ENCODE results near the gene DIDO1.
"Not testable (repeated sequence)": the region's sequence is repeated elsewhere in the genome, so short reads cannot be mapped to it uniquely, and the experiment has no call there.

DIDO1 gene

DNA sequence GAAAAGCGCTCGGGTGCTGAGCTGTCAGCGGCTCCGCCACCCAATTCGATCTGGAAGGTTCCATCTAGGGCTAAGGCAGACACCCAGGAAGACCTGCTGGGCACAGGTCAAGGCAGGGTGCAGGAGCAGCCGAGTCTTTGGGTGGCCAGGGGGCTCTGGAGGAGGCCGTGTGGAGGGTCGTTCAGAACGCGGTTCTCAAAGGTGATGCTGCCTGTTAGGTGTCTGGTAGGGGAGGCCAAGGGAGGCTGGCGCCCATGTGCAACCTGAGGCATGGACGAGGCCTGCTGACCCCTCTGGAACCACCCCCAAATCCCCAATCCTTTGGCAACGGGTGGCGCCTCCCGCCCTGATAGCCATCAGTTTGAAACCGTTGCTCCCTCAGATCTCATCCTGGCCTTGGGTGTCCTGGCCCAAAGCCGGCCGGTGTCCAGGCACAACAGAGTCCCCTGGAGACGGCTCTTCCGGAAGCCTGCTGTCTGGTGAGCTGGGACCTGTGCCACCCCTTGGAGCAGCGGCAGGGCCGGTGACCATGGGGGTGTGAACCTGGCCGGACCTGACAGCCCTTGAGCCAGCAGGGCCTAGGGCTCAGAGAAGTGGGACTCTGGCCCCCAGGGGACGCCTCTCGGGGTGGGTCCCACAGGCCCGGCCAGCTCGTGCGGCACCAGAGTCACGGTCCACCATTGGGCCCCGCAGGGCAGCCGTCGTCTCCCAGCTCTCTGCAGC lies 36.7 kb upstream of the DIDO1 start:
- no peak for DNase-seq (ENCODE audit: low read depth in 3 of 3, low spot score in 1 of 3)

DNA sequence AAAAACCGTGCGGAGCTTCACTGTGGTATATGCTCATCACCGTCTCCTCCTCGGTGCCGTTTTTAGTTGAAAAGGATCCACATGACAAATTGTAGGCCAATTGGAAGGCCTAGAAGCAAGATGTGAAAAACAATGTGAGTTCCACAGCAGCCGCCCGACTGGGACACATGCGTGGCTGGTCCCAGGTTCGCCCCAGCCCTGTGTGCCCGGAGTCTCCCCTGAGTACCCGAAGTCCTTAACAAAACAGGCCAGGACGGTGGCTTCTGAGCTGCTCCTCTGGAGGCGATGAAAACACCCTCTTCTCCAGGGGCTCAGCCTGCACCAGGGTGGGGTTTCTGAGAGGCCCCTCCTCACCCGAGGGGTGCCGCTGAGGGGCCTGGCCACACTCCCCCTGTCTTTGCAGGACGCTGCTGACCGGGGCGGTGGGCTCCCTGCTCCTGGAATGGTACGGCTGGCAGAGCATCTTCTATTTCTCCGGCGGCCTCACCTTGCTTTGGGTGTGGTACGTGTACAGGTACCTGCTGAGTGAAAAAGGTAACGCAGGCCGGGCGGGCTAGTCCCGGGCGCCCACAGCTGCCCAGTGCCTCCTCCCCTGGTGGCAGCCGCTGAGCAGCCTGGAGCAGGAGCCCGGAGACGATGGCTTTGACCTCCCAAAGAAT lies 36.0 kb upstream of the DIDO1 start:
- no peak for DNase-seq (ENCODE audit: low read depth in 3 of 3, low spot score in 1 of 3)

DNA sequence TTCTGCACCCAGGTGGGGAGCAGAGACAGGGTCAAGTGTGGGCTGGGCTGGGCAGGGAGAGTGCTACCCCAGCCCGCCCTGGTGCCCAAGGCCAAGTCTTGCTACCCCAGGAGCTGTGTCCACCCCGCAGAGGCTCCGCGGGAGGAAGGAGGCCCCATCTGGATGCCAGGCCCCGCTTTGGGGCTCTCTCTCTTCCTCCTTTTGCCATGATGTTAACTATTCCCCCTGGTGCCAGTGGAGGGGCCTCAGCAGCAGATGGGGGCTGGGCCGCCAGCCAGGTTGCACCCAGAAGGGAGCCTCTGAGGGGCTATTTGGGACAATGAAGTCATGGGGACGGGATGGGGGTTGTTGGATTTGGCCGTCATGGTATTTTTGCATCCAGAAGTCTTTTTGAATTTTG lies 35.5 kb upstream of the DIDO1 start:
- DNase-seq (ENCODE audit: low read depth in 3 of 3, low spot score in 1 of 3): no peak

DNA sequence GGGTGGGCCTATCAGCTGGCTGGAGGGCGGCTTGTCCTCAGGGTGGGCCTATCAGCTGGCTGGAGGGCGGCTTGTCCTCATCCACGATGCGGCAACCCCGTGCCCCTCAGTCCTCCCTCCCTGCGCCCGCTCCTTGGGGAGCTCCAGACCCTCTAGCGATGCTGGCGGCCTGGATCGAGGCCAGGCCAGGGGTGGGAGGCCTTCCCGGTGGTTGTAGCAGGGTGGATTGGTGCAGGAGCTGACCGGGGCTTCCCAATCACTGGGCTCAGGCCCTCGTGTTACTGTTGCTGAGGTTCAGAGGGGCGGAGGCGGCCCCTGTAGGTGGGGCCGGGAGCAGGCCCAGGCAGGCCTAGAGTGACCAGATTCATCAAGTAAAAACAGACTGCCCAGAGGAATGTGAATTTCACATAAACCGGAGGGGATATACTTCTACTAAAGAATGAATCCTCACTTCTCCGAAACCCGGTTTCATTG lies 35.0 kb upstream of the DIDO1 start:
- no peak for DNase-seq (ENCODE audit: low read depth in 3 of 3, low spot score in 1 of 3)

DNA sequence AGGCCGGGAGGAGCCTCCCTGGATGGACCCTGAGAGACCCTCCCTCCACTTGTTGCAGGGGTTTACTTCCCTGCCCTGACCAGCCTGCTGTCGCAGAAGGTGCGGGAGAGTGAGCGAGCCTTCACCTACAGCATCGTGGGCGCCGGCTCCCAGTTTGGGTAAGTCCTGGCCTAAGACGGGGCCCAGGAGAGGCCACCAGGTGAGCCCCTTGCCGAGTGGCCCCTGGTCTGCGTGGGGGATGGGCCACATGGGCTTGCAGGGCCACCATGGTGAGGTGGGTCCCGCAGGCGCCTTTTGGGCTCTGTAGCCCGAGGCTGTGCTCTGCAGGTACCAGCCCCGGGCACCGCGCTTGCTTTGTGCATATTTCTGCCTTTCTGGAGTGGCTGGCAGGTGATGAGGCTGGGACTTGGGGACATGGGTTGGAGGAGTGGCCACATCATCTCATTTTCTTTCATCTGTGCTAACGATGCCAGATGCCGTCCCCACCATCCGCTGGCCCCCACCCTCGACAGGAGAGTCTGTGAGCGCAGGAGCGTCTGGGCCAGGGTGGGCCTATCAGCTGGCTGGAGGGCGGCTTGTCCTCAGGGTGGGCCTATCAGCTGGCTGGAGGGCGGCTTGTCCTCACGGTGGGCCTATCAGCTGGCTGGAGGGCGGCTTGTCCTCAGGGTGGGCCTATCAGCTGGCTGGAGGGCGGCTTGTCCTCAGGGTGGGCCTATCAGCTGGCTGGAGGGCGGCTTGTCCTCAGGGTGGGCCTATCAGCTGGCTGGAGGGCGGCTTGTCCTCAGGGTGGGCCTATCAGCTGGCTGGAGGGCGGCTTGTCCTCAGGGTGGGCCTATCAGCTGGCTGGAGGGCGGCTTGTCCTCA lies 34.4 kb upstream of the DIDO1 start:
- not testable (repeated sequence) for DNase-seq (ENCODE audit: low read depth in 3 of 3, low spot score in 1 of 3)

DNA sequence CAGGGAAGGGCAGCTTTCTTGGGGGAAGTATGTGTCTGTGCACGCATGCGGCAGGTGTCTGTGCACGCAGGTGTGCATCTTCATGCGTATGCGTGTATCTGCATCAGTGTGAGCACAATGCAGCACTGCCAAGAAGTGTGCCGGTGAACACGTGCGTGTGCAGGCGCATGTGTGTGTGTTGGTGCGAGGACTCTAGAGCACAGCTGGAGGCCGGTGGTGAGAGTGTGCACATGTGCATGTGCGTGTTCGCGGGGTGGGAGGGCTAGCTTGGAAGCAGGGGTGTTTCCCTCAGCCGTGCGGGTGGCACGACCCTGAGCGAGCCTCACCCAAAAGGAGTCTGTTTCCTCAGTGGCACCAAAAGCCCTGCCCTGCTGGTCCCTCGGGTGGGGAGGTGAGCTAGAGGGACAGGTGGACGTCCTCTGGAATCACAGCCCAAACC lies 33.7 kb upstream of the DIDO1 start:
- DNase-seq (ENCODE audit: low read depth in 3 of 3, low spot score in 1 of 3): no peak

DNA sequence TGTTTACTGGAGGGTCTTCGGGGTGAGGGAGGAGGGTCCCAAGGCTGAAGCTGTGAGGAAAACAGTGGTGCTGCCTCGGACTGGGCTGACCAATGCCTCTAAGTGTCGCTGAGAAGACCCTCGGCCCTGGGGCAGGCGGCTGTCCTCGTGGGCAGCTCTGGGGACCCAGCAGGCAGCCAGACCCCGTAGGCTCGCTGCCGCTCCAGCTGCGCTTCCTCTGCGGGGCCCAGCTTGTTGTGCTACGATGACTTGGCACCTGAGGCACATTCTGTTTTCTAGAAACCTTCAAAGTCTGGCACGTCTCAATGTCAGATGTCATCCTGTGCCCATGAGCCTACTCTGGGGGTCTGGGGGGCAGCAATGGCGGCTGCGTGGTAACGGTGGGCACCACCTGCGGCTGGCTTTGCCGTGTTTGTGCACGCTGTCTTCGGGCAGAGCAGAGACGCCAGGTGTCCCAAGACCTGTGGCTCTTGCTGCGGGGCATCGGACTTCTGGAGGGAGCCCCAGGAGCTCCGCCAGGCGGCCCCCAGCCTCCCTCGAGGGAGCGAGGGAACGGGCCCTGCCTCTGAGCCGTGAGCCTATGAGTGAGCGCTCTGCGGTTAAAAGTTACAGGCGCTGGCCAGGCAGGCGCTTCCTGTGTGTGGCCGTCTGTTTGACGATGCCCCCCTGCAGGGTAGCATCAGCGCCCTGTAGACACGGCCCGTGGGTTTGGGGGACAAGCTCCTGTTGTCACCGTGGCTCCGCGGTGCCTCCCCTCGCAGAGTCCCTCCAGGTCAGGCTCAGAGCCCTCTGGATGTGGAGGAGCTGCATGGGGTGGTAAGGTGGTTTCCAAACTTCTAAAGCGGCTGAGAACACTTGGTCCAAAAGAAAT lies 33.0 kb upstream of the DIDO1 start:
- no peak for DNase-seq (ENCODE audit: low read depth in 3 of 3, low spot score in 1 of 3)

DNA sequence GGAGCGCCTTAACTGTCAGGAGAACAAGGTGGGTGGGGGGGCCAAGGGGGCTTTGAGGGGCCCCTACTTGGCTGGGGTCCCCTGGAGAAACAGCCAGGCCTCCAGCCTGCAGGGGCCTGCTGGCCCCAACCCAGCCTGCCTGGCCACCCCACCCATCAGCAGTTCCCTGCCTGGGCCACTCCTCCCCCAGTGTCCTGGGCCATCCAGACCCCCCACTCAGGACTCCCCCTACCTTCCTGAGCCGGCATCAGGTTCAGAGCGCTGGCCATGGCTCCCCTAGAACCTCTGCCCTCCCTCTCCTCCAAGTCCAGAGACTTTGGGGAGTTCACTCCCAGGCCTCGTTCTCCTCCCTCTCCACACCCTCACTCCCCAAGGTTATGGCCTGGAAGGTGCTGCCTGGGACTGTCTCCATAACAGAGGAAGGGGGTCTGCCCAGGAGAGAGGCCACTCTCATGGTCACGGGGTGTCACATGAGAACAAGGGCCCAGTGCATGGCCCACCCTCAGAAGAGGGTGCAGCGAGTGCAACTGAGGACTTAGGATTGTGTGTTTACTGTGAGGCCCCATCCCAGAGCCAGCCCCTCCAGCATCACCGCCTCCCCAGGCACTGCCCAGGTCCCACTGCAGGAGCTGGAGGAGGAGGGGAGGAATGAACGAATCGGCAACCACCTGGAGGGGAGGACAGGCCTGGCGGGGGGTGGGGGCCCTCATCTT lies 32.2 kb upstream of the DIDO1 start:
- DNase-seq (ENCODE audit: low read depth in 3 of 3, low spot score in 1 of 3): no peak

DNA sequence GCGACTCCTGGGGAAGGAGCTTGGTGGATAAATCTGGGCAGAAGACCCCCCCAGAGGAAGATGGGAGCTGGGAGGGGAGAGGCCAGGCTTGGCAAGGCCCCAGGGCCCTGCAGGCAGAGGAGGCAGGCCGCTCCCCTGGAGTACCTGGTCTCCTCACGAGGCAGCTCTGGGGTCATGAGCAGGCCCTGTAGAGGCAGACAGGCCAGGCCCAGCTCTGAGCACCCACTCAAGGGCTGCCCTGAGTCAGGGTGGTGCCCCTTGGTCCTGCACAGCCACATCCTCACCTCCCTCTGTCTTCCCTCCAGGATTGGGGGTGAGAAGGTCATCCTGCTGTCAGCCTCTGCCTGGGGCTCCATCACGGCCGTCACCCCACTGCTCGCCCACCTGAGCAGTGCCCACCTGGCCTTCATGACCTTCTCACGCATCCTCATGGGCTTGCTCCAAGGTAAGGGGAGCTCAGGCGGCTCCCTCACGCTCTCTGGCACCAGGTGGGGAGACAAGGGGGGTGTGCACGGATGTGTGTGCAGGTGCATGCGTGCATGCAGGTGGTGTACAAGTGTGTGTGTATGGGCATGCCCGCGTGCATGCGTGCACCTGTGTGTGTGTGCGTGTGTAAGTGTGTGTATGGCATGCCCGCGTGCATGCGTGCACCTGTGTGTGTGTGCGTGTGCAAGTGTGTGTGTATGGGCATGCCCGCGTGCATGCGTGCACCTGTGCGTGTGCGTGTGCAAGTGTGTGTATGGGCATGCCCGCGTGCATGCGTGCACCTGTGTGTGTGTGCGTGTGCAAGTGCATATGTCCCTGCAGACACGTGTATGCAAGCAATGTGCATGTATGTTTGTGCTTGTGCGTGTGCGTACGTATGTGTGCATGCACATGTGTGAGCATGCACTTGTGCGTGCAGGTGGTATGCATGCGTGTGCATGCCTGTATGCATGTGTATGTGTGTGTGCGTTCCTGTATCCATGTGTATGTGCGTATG lies 31.1 kb upstream of the DIDO1 start:
- no peak for DNase-seq (ENCODE audit: low read depth in 3 of 3, low spot score in 1 of 3)

DNA sequence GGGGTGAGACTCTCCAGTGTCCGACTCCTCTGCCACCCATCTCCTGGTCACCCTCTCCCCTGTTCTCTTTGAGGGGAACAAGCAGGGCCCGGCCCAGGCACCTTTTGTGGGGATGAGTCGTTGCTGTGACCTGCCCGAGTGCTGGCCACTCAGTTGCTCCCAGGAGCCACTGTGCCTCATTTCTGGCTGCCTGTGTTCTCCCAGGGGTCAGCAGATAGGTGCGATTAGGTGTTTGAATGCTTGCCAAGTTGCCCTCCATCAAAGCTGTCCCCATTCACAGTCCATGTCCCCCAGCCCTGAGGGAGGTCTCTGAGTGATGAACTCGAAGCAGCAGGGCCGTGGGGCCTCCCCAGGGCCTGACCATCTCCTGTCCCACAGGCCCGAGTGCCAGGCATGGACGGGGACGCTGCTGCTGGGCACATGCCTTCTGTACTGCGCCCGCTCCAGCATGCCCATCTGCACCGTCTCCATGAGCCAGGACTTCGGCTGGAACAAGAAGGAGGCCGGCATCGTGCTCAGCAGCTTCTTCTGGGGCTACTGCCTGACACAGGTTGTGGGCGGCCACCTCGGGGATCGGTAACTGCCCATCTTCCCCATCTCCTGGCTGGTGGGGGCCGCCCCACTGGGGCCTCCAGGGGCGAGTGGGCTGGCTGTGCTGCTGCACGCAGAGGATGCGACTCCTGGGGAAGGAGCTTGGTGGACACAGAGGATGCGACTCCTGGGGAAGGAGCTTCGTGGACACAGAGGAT lies 30.3 kb upstream of the DIDO1 start:
- DNase-seq (ENCODE audit: low read depth in 3 of 3, low spot score in 1 of 3): no peak

DNA sequence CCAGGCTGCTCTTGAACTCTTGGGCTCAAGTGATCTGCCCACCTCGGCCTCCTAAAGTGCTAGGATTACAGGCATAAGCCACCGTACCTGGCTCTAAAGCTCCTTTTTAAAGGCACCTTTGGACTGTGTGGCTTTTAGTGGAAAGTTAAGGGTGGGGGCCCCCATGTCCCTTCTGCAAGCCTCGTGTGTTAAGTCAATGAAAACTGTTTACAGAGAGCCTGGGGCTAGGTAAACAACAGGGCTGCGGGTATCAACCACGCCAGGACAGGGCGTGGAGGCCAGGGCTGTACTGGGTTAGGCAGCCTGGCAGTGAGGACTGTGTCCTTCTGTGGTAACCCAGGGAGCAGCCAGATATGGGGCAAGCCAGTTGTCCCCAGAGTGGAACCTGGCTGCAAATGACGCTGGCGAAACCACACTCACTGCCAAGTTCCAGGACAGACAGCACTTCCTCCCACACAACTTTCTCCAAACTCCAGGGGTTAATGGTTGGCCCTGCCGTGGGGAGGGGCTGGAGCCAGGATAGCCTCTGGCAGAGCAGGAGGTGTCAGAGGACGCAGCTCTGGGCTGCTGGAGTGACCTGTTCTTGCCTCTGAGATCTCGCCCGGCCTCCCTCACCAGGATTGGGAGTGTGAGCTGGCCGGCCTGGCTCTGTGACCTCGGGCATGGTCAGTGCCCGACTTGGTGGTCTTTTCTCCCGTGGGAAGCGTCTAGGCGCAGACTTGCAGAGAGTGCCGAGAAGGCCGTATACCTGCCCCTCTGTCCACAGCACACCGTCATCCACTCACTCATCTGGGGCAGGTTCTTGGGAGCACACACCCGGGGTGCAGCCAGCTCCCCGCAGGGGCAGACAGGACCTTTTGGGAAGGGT lies 29.4 kb upstream of the DIDO1 start:
- no peak for DNase-seq (ENCODE audit: low read depth in 3 of 3, low spot score in 1 of 3)

DNA sequence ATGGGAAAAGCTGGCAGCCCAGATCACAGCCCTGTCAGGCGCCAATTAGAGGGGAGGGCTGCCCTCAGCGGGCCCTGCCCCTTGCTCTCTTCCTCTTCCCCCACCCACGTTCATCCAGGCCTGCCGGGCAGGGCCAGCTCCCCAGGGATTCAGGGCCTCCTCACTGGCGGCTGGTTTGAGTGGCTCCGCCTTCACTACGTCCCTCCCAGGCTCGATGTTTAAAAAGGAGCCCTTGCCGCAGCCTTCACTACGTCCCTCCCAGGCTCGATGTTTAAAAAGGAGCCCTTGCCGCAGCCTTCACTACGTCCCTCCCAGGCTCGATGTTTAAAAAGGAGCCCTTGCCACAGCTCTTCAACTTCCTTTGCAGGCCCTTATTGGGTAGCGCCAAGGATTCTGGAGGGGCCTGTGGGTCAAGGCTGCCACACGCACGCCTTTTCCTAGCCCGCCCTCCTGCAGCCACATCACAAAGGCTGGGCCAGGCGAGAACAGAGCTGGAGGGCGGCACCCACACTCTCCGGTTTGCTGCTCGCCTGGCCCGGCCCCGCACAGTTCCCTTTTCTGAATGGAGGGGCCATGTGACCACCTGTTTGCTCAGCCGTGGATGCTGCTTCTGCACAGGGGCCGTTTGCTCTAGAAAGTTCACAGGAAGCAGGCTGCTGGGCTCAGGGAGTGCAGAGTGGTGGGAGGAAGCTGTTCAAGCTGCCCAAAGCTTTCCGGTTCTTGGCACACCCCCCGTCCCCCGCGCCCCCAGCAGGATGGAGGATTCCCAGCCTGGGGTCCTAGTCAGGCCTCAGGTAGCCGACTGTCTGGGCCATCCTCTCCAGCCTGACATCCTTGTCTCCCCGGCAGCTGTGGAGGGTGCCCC lies 27.8 kb upstream of the DIDO1 start:
- DNase-seq (ENCODE audit: low read depth in 3 of 3, low spot score in 1 of 3): peak in 2 of 3 donors; percentile 27 to 31

DNA sequence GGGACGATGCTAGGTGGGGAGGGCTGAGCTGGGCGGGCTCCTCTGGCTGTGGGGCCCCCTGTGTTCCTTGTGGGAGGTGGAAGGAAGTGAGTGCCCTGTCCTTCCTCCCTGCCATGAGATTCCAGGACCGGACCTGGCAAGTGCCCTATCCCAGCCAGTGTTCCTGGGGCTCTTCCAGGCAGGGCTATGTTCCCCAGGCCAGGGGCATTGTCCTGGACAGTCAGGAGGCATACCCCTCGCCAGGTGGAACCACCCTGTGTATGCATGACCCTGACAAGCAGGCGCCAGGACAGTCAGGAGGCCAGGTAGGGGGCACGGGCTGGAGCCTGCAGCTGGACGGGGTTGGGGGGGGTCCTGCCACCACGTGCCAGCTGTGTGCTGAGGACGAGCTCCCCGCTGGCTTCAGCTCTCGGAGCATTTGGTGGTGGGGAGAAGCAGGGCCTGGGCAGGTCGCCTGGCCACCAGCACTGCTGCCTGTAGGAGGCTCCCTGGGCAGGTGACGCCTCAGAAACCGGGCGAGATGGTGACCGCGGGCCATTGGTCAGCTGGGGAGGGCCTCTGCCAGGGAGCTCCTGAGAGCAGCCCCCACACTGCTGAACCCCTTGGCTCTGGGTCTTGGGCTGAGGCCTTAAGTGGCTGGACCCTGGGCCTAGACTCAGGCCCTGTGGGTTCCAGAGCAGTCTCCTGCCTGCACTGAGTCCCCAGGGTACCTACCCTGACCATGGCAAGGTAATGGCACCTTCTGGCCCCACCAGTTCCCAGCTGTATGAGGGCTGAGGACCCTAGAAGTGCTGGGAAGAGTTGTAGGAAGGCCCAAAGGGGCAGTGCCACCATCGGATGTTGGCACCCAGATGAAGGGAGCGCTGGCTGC lies 26.9 kb upstream of the DIDO1 start:
- no peak for DNase-seq (ENCODE audit: low read depth in 3 of 3, low spot score in 1 of 3)

DNA sequence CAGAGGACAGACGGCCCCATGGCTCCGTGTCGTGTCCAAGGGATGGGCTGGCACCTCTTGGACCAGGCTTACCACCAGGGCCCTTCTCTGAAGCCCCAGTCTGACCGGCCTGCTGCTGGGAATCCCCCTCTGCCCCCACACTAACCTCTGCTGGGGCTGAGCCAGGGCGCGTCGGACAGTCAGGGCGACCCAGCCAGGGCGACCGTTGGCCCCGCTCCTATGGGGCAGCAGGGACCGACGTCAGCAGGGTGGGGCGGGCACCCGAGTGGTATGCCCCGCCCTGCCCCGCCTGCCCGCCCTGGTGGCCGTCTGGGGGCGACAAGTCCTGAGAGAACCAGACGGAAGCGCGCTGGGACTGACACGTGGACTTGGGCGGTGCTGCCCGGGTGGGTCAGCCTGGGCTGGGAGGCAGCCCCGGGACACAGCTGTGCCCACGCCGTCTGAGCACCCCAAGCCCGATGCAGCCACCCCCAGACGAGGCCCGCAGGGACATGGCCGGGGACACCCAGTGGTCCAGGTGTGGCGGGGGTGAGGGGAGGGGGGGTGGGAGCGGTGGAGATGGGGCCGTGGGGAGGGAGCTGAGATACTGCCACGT lies 26.2 kb upstream of the DIDO1 start, which contains the start of gene SLC17A9:
TSS of gene SLC17A9 (plus strand) at position 337 of the 595 bp plus-strand sequence. CDS start at position 459, 122 bp downstream.
- no peak for DNase-seq (ENCODE audit: low read depth in 3 of 3, low spot score in 1 of 3)

DNA sequence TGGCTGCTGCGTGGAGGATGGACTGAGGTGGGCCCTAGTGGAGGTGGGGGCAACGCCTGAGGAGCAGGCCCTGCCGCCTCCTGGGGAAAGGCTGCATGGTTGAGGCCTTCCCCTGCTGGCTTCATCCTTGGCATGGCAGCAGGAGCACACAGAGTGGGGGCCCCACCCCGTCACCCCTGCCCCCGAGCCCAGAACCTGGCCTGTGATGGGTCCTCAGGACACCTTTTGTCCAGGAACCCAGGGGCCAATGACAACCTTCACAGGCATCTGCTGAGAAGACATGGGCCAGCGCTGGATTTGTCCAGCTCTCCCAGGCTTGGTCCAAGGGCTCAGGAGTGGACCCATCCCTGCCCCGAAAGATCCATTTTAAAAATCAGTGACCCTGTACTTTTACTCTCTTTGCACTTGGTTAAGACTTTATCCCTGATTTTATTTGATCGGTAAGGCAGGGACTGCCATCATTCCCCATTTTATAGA lies 25.6 kb upstream of the DIDO1 start:
- no peak for DNase-seq (ENCODE audit: low read depth in 3 of 3, low spot score in 1 of 3)

All from stimulated activated CD4-positive, alpha-beta T cell treated with anti-CD3 and anti-CD28 coated beads, TNF-alpha, amount 100 ng/mL, for 1 hour (primary cell).